GM19239 (cell line): ENCODE results near the gene PRSS48.
"Not testable (repeated sequence)": the region's sequence is repeated elsewhere in the genome, so short reads cannot be mapped to it uniquely, and the experiment has no call there.

Experiments
- DNase-seq: peaks from one replicate; pipeline ENCODE4 v3.0.0; 2011; ENCODE audit warnings: low spot score; ENCODE audit not compliant: insufficient read length
- FAIRE-seq: peaks from 2 replicates; lab custom pipeline; 2011; peaks lifted over from hg19 to GRCh38; lab: Jason Lieb, UNC

The PRSS48 gene

DNA sequence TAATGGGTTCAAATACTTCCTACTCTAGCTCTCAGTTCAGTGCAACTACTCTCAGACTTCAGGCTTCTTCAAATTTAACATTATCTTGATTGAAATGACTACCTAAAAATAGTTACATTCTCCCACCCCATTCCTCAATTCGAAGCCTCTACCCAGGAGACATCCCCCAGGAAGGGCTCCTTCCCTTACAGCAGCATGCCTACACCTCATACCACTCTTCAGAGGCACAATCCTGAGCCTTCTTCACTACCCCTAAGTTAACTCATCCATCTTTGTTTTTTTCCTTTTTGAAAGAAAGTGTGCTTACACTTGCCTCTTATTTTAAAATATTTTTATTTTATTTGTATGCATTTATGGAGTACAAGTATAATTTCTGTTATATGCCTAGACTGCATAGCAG is 17.2 kb upstream of the PRSS48 start:
- DNase-seq (no peak), FAIRE-seq (no peak)

DNA sequence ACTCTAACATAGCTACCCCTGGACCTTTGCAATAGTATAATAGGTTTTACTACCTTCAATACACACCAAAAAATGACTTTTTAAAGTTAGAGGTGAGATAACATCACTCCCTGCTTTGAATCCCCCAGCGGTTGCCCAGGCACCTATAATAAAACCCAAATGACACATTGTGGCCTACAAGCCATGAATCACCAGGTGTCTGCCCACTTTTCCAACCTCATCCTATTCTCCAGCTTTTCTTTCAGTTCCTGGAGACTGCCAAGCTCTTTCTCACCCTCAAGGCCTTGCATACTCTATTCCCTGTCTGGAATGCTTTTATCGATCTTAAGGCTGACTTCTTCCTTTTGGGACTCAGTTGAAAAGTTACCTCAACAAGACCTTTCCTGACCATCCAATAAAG is 16.4 kb upstream of the PRSS48 start:
- FAIRE-seq (no peak), DNase-seq (no peak)

DNA sequence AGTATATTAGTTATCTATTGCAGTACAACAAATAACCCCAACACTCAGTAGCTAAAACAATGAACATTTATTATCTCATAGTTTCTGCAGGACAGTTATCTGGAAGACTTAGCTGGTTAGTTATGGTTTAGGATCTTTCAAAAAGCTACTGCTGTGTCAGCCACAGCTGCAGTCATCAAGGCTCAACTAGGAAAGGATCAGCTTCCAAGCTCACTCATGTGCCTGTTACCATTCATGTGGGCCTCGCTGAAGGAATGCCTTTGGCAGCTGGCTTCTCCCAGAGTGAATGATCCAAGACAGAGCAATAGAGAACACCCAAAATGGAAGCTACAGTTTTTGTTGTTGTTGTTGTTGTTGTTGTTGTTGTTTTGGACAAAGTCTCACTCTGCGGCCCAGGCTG is 13.5 kb upstream of the PRSS48 start:
- DNase-seq (no peak), FAIRE-seq (no peak)

DNA sequence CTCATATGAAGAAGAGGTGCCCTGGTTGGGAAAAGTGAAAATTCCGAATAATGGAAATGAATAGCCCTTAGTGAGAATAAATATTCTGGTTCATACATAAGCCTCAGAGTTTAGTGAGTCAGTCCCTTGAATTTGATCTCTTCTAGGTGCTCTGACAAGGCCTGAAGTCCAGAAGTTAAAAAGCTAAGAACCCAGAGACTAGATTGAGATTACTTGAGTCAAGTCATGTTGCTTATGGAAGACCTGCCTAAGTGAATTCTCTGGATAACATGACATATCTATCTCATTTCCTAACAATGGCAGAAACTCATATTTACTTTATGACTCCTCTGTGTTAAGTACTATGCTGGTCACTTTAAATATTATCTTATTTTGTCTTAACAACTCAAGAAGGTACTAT is 10.5 kb upstream of the PRSS48 start:
- DNase-seq (no peak), FAIRE-seq (no peak)

DNA sequence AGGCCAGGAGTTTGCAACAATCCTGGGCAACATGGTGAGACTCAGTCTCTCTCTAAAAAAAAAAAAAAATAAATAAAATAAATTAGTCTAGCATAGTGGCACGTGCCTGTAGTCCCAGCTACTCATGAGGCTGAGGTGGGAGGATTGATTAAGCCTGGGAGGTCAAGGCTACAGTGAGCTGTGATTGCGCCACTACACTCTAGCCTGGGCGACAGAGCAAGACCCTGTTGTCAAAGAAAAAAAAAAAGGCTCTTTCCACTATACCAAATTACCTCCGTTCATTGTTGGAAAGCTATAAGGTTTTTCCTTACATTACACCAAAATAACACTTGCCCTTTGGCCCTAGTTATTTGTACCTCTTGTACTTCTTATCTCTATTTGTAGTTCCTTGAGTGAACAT is 9.9 kb upstream of the PRSS48 start:
- FAIRE-seq (no peak), DNase-seq (no peak)

DNA sequence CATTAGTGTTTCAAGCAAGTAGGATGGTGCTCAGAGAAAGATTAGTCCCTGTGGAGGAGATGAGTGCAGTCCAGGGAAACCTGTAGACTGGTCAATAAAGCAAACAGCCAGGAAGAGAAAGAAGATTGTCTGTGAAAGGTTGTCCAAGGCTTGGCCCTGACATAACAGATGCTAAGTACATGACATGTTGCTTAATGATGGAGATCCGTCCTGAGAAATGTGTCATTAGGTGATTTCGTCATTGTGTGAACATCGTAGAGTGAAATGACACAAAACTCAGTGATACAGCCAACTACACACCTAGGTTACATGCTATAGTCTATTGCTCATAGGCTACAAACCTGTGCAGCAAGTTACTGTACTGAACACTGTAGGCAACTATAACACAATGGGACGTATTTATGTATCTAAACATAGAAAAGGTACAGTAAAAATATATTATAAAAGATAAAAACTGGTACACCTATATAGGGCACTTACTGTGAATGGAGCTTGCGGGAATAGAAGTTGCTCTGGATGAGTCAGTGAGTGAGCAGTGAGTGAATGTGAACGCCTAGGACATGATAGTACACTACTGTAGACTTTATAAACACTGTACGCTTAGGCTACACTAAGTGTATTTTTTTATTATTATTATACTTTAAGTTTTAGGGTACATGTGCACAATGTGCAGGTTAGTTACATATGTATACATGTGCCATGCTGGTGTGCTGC is 9.0 kb upstream of the PRSS48 start:
- no peak for FAIRE-seq
- DNase-seq = no peak

DNA sequence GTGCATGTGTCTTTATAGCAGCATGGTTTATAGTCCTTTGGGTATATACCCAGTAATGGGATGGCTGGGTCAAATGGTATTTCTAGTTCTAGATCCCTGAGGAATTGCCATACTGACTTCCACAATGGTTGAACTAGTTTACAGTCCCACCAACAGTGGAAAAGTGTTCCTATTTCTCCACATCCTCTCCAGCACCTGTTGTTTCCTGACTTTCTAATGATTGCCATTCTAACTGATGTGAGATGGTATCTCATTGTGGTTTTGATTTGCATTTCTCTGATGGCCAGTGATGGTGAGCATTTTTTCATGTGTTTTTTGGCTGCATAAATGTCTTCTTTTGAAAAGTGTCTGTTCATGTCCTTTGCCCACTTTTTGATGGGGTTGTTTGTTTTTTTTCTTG is 8.1 kb upstream of the PRSS48 start:
- not testable (repeated sequence) for DNase-seq, FAIRE-seq

DNA sequence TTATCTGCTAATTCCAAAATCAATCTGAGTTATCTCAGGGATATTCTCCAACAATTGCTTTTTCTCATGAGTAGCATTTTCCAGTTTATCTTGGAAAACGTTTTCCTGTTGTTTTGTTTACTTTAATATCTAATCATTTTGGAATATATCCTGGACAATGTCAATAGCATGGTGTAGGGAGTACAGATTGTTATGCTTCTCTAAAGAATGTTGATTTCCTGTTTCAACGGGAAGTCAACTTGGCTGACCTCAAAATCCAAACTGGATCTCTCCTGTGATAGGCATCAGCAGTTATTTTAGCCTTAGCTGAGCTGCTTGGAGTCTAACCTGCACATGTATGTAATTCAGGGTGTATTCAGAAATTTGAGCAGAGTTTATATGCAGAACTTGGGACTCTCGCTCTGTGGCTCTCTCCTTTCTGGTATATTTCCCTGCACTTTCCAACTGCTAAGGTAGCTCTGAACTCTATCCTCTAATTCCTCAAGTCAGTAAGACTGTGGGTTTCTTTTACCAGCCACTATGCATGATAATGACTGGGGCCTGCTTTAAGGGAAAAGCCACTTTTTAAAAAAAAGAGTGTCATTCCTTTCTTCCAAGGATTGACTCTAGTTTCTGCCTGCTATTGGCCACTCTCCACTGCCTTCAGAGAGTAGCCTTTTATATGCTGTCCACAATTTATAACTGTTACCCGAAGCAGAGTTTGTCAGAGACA is 7.7 kb downstream of the PRSS48 start:
- no peak for DNase-seq
- FAIRE-seq = no peak

DNA sequence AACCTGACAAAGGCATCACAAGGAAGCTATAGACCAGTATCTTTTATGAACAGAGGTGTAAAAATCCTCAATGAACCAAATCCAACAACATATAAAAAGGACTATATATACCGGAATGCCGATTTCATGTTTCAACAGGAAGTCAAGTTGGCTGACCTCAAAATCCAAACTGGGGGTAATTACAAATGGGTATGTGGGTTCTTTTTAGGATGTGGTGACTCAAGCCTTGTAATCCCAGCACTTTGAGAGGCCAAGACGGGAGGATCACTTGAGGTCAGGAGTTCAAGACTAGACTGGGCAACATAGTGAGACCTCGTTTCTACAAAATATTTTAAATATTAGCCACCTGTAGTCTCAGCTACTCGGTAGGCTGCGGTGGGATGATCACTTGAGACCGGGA is 10.4 kb downstream of the PRSS48 start:
- FAIRE-seq (no peak), DNase-seq (no peak)

DNA sequence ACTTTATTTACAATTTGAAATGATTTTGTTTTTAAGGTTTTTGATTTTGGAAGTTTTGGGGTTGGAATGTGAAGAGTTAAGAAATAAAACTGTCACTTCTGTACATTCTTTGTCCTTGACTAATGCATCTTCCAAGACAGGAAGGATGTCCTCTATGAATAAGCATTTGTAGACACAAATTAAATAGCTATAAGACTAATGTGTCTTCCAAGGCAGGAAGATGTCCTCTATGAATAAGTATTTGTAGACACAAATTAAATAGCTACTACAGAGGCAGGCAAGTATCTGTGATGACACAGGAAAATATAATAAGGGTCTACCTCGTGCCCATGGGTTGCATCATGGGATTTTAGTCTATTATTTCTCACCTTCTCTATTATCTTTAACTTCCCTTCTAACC is 14.5 kb downstream of the PRSS48 start:
- DNase-seq (no peak), FAIRE-seq (no peak)

DNA sequence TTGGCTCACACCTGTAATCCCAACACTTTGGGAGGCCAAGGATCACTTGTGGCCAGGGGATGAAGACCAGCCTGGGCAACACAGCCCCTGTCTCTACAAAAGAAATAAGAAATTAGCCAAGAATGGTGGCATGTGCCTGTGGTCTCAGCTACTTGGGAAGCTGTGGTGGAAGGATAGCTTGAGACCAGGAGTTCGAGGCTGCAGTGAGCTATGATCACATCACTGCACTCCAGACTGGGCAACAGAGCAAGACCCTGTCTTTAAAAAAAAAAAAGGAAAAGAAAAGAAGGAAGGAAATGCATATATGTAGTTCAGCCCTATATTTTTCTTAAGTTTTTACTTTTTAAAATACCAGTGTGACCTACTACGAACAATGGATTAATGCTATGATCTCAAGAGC is 15.1 kb downstream of the PRSS48 start:
- FAIRE-seq (no peak), DNase-seq (no peak)

DNA sequence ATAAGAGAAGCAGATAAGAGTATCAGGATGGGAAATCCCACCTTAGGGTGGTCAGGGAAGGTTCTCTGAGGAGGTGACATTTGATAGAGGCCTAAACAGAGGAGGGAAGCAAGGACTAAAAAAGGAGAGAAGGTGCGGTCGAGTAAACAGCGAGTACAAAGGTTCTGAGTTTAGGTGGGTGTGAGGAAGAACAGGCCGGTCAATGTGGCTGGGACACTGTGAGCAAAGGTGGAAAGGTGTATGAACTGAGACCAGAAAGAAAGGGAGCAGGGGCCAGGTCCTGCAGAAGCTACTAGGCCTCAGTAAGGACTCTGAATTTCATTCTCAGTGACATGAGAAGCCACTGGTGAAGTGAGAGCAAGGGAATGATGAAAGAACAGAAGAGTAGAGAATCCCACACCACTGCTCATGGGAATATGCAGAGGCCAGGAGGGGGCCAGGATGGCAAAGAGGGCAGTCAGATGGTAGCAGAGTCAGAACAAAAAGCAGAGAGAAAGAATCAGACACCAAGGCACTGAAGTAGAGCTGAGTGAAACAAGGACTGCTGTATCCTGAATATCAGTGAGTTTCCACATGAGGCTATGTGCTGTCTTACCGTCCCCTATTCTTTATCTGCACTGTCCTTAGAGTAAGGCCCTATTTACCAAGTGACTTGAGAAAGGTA is 18.0 kb downstream of the PRSS48 start:
- DNase-seq (no peak), FAIRE-seq (no peak)

DNA sequence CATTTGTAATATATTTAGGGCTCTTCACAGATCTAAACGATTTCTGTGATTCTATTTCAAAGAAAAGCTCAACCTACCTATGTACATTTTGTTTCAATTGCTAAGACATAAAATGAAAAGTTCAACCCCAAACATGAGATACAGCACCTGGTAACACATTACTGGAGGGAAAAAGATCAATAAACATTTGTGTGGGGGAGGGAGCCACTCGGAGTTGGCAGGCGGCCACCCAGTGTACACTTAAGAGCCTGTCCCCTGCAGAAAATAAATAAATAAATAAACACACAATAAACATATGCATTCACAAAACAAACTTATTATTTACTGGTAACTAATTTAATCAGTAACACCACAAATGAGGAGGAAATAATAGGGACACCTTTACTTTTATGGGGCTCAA is 19.3 kb downstream of the PRSS48 start:
- no peak for DNase-seq
- FAIRE-seq = no peak

DNA sequence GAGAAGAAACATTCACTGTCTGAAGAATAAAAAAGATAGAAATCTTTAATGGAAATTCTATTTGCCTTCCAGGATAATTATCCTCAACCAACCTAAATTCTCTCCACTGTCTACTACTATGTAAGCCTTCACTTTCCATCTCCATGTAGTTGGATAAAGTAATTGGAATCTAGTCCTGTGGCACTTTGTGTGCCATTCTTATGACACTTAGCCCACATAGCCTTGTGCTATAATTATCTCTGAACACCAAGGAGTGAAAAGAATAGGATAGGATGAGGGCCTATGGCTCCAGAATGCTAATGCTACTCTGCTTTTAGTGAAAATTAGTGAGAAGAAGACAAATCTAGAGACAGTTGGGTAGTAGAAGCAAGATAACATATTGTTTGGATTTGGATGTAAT is 20.2 kb downstream of the PRSS48 start:
- FAIRE-seq = no peak

DNA sequence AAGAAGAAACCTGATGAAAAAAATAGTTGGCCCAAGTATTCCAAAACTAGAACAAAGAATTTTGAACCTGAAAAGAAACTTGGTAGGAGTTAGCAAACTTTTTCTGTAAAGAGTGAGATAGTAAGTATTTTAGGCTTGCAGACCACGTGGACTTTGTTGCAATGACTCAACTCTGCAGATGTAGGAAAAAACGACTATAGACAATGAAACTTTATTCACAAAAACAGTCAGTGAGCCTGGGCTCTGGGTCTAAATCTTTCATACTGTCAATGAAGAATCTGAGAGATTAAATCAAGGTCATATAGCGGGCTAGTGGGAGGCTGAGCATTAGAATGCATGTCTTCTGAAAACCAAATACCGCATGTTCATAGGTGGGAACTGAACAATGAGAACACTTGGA is 25.5 kb downstream of the PRSS48 start:
- DNase-seq (no peak), FAIRE-seq (no peak)

More for the DNA sequence above, 20.2 kb downstream of the PRSS48 start:
- no peak for DNase-seq

DNA sequence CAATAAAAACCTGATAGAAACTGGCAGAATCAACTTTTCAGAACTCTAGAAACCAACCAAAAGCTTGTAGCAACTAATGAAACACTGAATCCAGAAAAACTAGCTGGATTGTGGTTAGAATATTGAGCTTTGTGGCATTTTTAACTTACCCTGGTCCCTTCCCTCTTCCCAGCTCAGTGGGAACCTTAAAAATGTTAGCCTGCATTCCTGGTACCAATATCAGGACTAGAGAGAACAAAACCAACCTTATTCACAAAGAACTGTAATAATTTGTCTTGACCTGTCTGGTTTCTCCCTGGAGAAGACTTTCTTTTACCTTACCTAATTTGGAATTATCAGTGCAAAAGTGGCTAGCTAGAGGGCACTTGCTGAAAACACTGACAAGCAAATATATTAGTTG is 27.3 kb downstream of the PRSS48 start:
- FAIRE-seq = no peak
- DNase-seq = no peak

DNA sequence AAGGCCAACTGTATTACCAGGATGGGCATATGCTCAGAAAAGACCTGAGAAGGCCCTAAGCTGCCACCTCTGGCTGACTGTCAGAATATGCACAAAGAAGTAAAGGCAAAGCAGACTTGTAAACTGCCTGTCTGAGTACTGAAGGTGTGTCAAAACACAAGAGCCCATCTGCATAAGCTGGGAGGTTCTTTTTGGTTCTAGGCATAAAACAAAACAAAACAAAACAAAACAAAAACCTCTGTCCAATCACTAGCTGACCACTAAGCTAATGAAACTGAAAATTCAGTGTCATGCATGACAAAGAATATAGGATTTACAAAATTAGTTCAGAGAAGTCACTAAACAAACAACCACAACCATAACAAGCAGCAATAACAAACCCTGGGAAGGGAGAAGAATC is 27.8 kb downstream of the PRSS48 start:
- FAIRE-seq = peak; percentile 64

DNA sequence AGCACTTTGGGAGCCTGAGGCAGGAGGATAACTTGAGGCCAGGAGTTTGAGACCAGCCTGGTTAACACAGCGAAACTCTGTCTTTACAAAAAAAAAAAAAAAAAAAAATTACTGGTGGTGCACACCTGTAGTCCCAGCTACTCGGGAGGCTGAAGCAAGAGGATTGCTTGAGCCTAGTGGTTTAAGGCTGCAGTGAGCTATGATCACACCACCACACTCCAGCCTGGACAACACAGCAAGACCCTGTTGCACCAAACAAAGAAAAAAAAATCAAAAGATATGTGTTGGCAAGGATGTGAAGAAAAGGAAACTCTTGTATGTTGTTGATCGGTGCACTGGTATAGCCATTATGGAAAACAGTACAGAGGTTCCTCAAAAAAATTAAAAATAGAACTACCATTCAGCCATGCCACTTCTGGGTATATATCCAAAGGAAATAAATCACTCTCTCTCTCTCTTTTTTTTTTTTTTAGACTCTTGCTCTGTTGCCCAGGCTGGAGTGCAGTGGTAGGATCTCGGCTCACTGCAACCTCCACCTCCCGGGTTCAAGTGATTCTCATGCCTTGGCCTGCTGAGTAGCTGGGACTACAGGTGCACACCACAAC is 33.3 kb downstream of the PRSS48 start:
- no peak for FAIRE-seq

More for the DNA sequence above, 27.8 kb downstream of the PRSS48 start:
- no peak for DNase-seq

DNA sequence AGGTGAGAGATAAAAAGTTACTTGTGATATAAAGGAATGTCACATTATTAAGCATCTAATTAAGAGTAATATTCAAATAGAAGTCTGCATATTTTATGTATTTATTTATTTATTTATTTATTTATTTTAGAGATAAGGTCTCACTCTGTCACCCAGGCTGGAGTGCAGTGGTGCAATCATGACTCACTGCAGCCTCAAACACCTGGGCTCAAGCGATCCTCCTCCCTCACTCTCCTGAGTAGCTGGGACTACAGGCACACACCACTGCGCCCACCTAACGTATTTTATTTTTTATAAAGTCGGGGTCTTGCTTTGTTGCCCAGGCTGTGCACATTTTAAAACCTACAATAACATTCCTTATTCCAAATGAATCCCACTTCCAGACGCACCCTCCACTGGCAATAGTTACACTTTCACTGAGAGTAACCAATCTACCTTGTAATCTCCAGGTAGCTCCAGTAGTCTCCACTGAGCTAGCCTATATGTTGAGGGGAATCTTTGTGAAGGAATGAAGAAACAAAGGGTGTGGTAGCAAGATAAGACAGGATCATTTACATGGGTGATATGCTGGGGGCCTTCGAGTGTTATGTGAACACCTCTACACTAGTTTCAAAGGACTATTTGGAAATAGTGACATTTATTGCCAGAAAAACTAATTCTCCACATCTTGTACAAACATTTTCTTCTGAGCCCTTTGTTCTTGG is 36.5 kb downstream of the PRSS48 start:
- no peak for FAIRE-seq
- DNase-seq = no peak

More for the DNA sequence above, 33.3 kb downstream of the PRSS48 start:
- no peak for DNase-seq

DNA sequence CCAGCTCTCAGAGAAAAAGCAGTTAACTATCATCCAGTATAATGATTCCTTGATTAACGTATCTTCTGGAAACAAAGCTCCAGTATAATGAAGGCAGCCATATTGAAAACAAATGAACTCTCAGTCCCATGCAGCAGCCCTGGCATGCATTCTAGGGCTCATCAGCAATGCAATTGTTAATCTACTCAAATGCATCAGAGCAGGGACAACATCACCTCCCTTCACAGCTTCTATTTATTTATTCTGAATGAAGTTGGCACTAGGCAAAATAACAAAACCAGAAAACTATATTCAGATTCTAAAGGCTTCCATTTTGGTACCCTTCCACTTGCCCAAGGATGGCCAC is 37.0 kb downstream of the PRSS48 start:
- FAIRE-seq (no peak), DNase-seq (no peak)

DNA sequence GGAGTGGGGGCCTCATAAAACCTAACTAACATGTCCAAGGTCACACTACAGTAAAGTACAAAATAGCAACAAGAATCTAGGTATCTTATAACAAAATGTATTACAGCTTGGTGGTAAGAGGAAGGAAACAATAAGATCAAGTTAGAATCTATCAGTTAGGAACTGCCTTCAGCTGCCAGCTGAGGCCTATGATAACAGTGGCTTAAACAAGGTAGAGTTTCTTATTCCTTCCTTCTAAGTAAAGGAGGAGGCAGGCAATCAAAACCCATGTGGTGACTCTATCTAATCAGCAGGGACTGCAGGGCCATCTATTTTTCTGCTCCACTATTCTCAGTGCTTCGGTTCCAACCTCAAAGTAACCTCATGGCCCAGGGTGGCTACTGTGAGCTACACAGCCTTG is 37.5 kb downstream of the PRSS48 start:
- no peak for DNase-seq
- no peak for FAIRE-seq
